GM12878 (cell line): ENCODE results near the gene APBA1. TPM values are rescaled to one million over a fixed set of nuclear protein-coding genes. Genes with fewer than 3 reads are reported as not detected.

ENCODE experiments used
- ATAC-seq: fragments of 200-7000 bp; cut with Tn5 transposase; 3 replicates; pipeline ENCODE4 v1.9.1; 2020; ENCODE audit warnings: mild to moderate bottlenecking, moderate library complexity
- BruUV-seq: library from RNA; stranded (reverse); fragments of 400-500 nt; replicated peaks from 2 replicates; lab custom pipeline; 2021; lab: Mats Ljungman, UMichigan
- CTCF ChIA-PET: fragments of 300-600 bp; sonication (Branson Sonifier 250); formaldehyde crosslinking; extraction: SDS; loops from one replicate; lab custom pipeline; 2021; ENCODE audit warnings: inconsistent platforms; lab: Yijun Ruan, JAX
- POLR2A ChIA-PET: fragments of 350-600 bp; formaldehyde crosslinking; extraction: SDS; loops from one replicate; lab custom pipeline; 2021; ENCODE audit warnings: inconsistent platforms; lab: Charles Lee
- RAD21 ChIA-PET: fragments of 300-600 bp; sonication (Branson Sonifier 250); formaldehyde crosslinking; loops from one replicate; lab custom pipeline; 2023; ENCODE audit warnings: antibody characterized with exemption; ENCODE audit not compliant: unreplicated experiment; lab: Charles Lee
- SMC1A ChIA-PET: fragments of 300-600 bp; sonication (Branson Sonifier 250); formaldehyde crosslinking; loops from one replicate; lab custom pipeline; 2023; ENCODE audit not compliant: unreplicated experiment, uncharacterized antibody; lab: Charles Lee
- DNase-seq: peaks from one replicate; pipeline ENCODE4 v3.0.0-alpha.2; 2011; ENCODE audit warnings: low read depth, low spot score
- FAIRE-seq: peaks from 3 replicates; lab custom pipeline; 2011; peaks lifted over from hg19 to GRCh38; lab: Jason Lieb, UNC
- H2AFZ ChIP-seq: 2 replicates; pipeline ENCODE4 v1.6.0; 2011; ENCODE audit warnings: low read depth, low read length, control low read depth; ENCODE audit not compliant: control insufficient read depth
- H3K27ac ChIP-seq: 2 replicates; pipeline ENCODE4 v1.5.1; 2011; ENCODE audit warnings: control low read depth; ENCODE audit not compliant: control insufficient read depth, insufficient read depth
- H3K27me3 ChIP-seq, 2 experiments: replicated peaks in 1 of 2; 2 replicates each; pipeline versions ENCODE4 v1.6.0 to v1.6.1; 2011; ENCODE audit warnings: low read length in 1 of 2; ENCODE audit not compliant: control insufficient read depth in 2 of 2, insufficient read depth in 2 of 2
- H3K36me3 ChIP-seq, 2 experiments: 2 replicates each; pipeline ENCODE4 v1.5.1; 2011; ENCODE audit warnings: low read length in 1 of 2; ENCODE audit not compliant: control insufficient read depth in 2 of 2, insufficient read depth in 2 of 2
- H3K4me1 ChIP-seq: 2 replicates; pipeline ENCODE4 v1.6.1; 2011; ENCODE audit warnings: mild to moderate bottlenecking, low read length, moderate library complexity, mixed read lengths; ENCODE audit not compliant: control insufficient read depth, insufficient read depth
- H3K4me2 ChIP-seq: 2 replicates; pipeline ENCODE4 v1.6.0; 2011; ENCODE audit warnings: control low read depth; ENCODE audit not compliant: control insufficient read depth, insufficient read depth
- H3K4me3 ChIP-seq: fragments of 200-600 bp; sonication (generic); 2 replicates; pipeline ENCODE4 v1.5.1; 2016
- H3K79me2 ChIP-seq: 2 replicates; pipeline ENCODE4 v1.6.0; 2011; ENCODE audit warnings: low read length; ENCODE audit not compliant: control insufficient read depth, insufficient read depth
- H3K9ac ChIP-seq: 2 replicates; pipeline ENCODE4 v1.8.0; 2011; ENCODE audit warnings: low read length, control low read depth, mixed read lengths; ENCODE audit not compliant: control insufficient read depth, insufficient read depth
- H3K9me3 ChIP-seq: replicated peaks from 3 replicates; pipeline ENCODE4 v1.5.1; 2011; ENCODE audit warnings: mild to moderate bottlenecking, low read length; ENCODE audit not compliant: control insufficient read depth, insufficient read depth
- H4K20me1 ChIP-seq: 2 replicates; pipeline ENCODE4 v1.6.0; 2011; ENCODE audit not compliant: control insufficient read depth, insufficient read depth
- CEBPB ChIP-seq, 2 experiments: fragments of 150-350 bp in 1 of 2; IDR thresholded peaks; 2 replicates each; pipeline ENCODE4 v1.6.1; 2012 to 2014; ENCODE audit warnings: low read depth in 2 of 2, low read length in 2 of 2, borderline replicate concordance in 1 of 2, inconsistent platforms in 1 of 2
- CREB1 ChIP-seq: IDR thresholded peaks from 2 replicates; pipeline ENCODE4 v1.6.1; 2012; ENCODE audit warnings: low read depth, mild to moderate bottlenecking, inconsistent platforms
- HDAC2 ChIP-seq: fragments of 200-600 bp; sonication (generic); IDR thresholded peaks from 2 replicates; pipeline ENCODE4 v1.6.1; 2017
- JUND ChIP-seq: IDR thresholded peaks from 2 replicates; pipeline ENCODE4 v1.6.1; 2012; ENCODE audit warnings: low read depth, mild to moderate bottlenecking, low read length, improper control_type of control experiment, moderate library complexity
- MTA2 ChIP-seq: fragments of 450-650 bp; IDR thresholded peaks from 2 replicates; pipeline ENCODE4 v1.6.1; 2016; ENCODE audit warnings: low read depth, mild to moderate bottlenecking, moderate library complexity
- MXI1 ChIP-seq: fragments of 150-350 bp; IDR thresholded peaks from 2 replicates; pipeline ENCODE4 v1.6.1; 2011; ENCODE audit warnings: low read depth, mild to moderate bottlenecking, inconsistent platforms, low read length, improper control_type of control experiment
- SPI1 ChIP-seq: IDR thresholded peaks from 2 replicates; pipeline ENCODE4 v1.6.1; 2011; ENCODE audit warnings: low read depth, mild to moderate bottlenecking, low read length, moderate library complexity, borderline replicate concordance; ENCODE audit not compliant: insufficient read depth
- TARDBP ChIP-seq: IDR thresholded peaks from 2 replicates; pipeline ENCODE4 v1.6.1; 2016; ENCODE audit warnings: borderline replicate concordance
- TCF12 ChIP-seq: IDR thresholded peaks from 2 replicates; pipeline ENCODE4 v1.6.1; 2011; ENCODE audit warnings: low read depth, mild to moderate bottlenecking, low read length
- ZBED1 ChIP-seq: IDR thresholded peaks from 2 replicates; pipeline ENCODE4 v1.6.1; 2016; ENCODE audit warnings: borderline replicate concordance
- whole genome bisulfite sequencing: methylation state at CpG from one replicate; pipeline ENCODE4 v1.1.6; 2016; ENCODE audit warnings: low lambda C conversion rate; ENCODE audit not compliant: insufficient replicate concordance, insufficient coverage; ENCODE audit errors: missing lambda C conversion rate; 5-methylcytosine and 5-hydroxymethylcytosine counted together
- in situ Hi-C: fragments of 300-500 bp; cut with MboI; formaldehyde crosslinking; loops from 9 replicates; pipeline ENCODE4 v1.14.3; 2018; ENCODE audit warnings: mixed read lengths
- intact Hi-C: fragments of 100-400 bp; cut with micrococcal nuclease; formaldehyde crosslinking; loops from one replicate; pipeline ENCODE4 v1.14.2; 2022; ENCODE audit not compliant: unreplicated experiment
- polyA plus RNA-seq, 11 experiments: library from polyadenylated mRNA; depleted of rRNA in 4 of 11; unstranded in 6 of 11; stranded (reverse) in 5 of 11; fragments of >200 nt; fragmentation: Nextera tagmentation in 4 of 11; fragmentation: Illumina TruSeq in 1 of 11; extraction: Ambion mirVana in 4 of 11; extraction: Trizol in 1 of 11; gene quantifications; 1 replicate in 1 of 11; 2 replicates in 10 of 11; pipeline versions ENCODE4 v1.2.1 to v1.2.3, GENCODE V29; 2011 to 2016; ENCODE audit warnings: inconsistent platforms in 2 of 11, missing spikeins in 2 of 11, low read depth in 1 of 11
- total RNA-seq, 4 experiments: library from RNA; depleted of rRNA in 3 of 4; stranded (reverse); fragments of >200 nt in 3 of 4; fragmentation: Illumina TruSeq in 1 of 4; extraction: Trizol in 1 of 4; gene quantifications; 2 replicates each; pipeline versions ENCODE4 v1.2.1 to v1.2.3, GENCODE V29; 2013 to 2021
- TF ChIP-seq, protein P1 (sequence below): fragments of 450-650 bp; IDR thresholded peaks from 2 replicates; pipeline ENCODE4 v1.6.1; 2017; ENCODE audit warnings: mild to moderate bottlenecking, moderate library complexity
- TF ChIP-seq, protein P2 (sequence below): IDR thresholded peaks from 2 replicates; pipeline ENCODE4 v1.6.1; 2011; ENCODE audit warnings: low read depth, low read length, improper control_type of control experiment, borderline replicate concordance

Gene APBA1
- total and polyA plus RNA-seq, 10 of the 15 experiments (the other 5 are each of a cell fraction or from before 2014, with no cell fraction given) = 0.01 to 1.3 (median 0.05) TPM; not detected in 7

- ChIA-PET SMC1A (no interaction called here), CTCF (interaction anchor here (0.6 kb wide), 1 partner anchor 58 kb away, joined by 3 read pairs; no protein-coding TSS in a partner anchor), POLR2A (no interaction called here), RAD21 (no interaction called here)
- WGBS = 30% methylated on average over 9 of the region's 9 CpGs
- H3K4me2 ChIP-seq = no peak overlapping the region
- H3K4me1 ChIP-seq = no peaks in the 10 kb centered on the region
- no peak overlapping the region for H3K9ac ChIP-seq
- FAIRE-seq (no peak), DNase-seq (no peak), ATAC-seq (no peak)
- no peaks in the 10 kb centered on the region for H3K27me3 ChIP-seq
- no TSS peak for BruUV-seq
- TF ChIP-seq SPI1 = no peak
- no peak for TF ChIP-seq CREB1
- TF ChIP-seq TARDBP = no peak
- TF ChIP-seq TCF12 = no peak
- TF ChIP-seq MXI1 = no peak
- no peak for TF ChIP-seq HDAC2
- no peak for TF ChIP-seq ZBED1
- no peak overlapping the region for H3K4me3 ChIP-seq
- in situ Hi-C loops (no loop called here), intact Hi-C loops (no loop called here)
- no peaks in the 10 kb centered on the region for H4K20me1 ChIP-seq
- no peak overlapping the region for H3K27ac ChIP-seq
- no peak overlapping the region for H2AFZ ChIP-seq
- H3K79me2 ChIP-seq = no peaks in the 10 kb centered on the region
- H3K9me3 ChIP-seq = no peaks in the 10 kb centered on the region
- H3K36me3 ChIP-seq = no peaks in the 10 kb centered on the region
Observed at GRCh38 chr9:69379270-69379982, 292.7 kb downstream of the APBA1 start.

DNA sequence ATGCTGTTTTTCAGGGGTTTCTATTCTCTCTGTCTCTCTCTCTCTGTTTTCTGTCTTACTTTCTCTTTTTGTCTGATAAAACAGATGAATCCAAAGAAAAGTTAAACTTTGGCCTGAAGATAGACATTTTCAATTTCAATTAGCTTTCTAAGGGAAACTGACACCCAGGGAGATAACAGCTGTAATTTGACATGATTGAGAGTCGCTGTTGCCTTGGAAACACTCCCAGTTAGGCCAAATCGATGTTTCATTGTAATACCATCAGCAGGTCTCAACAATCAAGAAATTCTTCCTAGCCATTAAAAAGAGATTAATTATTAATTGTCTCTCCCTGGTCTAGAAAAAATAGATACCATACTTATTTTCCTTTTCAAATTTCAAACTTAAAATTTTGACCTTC, 294.2 kb downstream of the APBA1 start:
- no peak for FAIRE-seq
- Histone ChIP-seq H3K9me3 (no peaks in the 10 kb centered on the region), H3K4me3 (no peak overlapping the region), H3K27me3 (no peaks in the 10 kb centered on the region), H3K9ac (no peak overlapping the region), H3K79me2 (no peaks in the 10 kb centered on the region), H2AFZ (no peak overlapping the region), H4K20me1 (no peaks in the 10 kb centered on the region), H3K4me1 (no peaks in the 10 kb centered on the region), H3K36me3 (no peaks in the 10 kb centered on the region), H3K4me2 (no peak overlapping the region), H3K27ac (no peak overlapping the region)
- WGBS = 31% methylated on average over 2 of the region's 2 CpGs
- SMC1A ChIA-PET = interaction anchor here (0.6 kb wide), 1 partner anchor 250 kb away, joined by 3 read pairs; no protein-coding TSS in a partner anchor
- no peak for DNase-seq
- in situ Hi-C loops = no loop called here
- ATAC-seq = no peak
- intact Hi-C loops = no loop called here
- BruUV-seq = no TSS peak
- RAD21 ChIA-PET = no interaction called here
- CTCF ChIA-PET = no interaction called here
- POLR2A ChIA-PET = no interaction called here
- TF ChIP-seq CEBPB (IDR thresholded peaks at IDR 0.05; ENCODE audit: borderline replicate concordance in 1 of 2, low read depth in 2 of 2, low read length in 2 of 2) = no peak
- TF ChIP-seq, protein P1, sequence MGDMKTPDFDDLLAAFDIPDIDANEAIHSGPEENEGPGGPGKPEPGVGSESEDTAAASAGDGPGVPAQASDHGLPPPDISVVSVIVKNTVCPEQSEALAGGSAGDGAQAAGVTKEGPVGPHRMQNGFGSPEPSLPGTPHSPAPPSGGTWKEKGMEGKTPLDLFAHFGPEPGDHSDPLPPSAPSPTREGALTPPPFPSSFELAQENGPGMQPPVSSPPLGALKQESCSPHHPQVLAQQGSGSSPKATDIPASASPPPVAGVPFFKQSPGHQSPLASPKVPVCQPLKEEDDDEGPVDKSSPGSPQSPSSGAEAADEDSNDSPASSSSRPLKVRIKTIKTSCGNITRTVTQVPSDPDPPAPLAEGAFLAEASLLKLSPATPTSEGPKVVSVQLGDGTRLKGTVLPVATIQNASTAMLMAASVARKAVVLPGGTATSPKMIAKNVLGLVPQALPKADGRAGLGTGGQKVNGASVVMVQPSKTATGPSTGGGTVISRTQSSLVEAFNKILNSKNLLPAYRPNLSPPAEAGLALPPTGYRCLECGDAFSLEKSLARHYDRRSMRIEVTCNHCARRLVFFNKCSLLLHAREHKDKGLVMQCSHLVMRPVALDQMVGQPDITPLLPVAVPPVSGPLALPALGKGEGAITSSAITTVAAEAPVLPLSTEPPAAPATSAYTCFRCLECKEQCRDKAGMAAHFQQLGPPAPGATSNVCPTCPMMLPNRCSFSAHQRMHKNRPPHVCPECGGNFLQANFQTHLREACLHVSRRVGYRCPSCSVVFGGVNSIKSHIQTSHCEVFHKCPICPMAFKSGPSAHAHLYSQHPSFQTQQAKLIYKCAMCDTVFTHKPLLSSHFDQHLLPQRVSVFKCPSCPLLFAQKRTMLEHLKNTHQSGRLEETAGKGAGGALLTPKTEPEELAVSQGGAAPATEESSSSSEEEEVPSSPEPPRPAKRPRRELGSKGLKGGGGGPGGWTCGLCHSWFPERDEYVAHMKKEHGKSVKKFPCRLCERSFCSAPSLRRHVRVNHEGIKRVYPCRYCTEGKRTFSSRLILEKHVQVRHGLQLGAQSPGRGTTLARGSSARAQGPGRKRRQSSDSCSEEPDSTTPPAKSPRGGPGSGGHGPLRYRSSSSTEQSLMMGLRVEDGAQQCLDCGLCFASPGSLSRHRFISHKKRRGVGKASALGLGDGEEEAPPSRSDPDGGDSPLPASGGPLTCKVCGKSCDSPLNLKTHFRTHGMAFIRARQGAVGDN = no peak
- TF ChIP-seq, protein P2, sequence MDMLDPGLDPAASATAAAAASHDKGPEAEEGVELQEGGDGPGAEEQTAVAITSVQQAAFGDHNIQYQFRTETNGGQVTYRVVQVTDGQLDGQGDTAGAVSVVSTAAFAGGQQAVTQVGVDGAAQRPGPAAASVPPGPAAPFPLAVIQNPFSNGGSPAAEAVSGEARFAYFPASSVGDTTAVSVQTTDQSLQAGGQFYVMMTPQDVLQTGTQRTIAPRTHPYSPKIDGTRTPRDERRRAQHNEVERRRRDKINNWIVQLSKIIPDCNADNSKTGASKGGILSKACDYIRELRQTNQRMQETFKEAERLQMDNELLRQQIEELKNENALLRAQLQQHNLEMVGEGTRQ = no peak
- no peak for TF ChIP-seq JUND
- no peak for TF ChIP-seq MTA2
